ENCODE measurements around the gene PGC.

GRCh38 chr6:41775293-41775882, 28.2 kb upstream of the PGC start:
- TF ChIP-seq, protein P1, sequence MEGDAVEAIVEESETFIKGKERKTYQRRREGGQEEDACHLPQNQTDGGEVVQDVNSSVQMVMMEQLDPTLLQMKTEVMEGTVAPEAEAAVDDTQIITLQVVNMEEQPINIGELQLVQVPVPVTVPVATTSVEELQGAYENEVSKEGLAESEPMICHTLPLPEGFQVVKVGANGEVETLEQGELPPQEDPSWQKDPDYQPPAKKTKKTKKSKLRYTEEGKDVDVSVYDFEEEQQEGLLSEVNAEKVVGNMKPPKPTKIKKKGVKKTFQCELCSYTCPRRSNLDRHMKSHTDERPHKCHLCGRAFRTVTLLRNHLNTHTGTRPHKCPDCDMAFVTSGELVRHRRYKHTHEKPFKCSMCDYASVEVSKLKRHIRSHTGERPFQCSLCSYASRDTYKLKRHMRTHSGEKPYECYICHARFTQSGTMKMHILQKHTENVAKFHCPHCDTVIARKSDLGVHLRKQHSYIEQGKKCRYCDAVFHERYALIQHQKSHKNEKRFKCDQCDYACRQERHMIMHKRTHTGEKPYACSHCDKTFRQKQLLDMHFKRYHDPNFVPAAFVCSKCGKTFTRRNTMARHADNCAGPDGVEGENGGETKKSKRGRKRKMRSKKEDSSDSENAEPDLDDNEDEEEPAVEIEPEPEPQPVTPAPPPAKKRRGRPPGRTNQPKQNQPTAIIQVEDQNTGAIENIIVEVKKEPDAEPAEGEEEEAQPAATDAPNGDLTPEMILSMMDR (IDR thresholded peaks at IDR 0.05; ENCODE audit: borderline replicate concordance, extremely low read depth, low read length, poor library complexity, severe bottlenecking): no peak
- no peak for TF ChIP-seq EZH2 (IDR thresholded peaks at IDR 0.05; ENCODE audit: borderline replicate concordance, low read depth, low read length, severe bottlenecking)
